HFF-Myc (cell line): ENCODE measurements around the gene LY6G6F.

Source experiments
- DNase-seq: peaks from one replicate; pipeline ENCODE4 v3.0.0-alpha.2; 2011; ENCODE audit warnings: low read depth; ENCODE audit errors: extremely low read depth
- H3K4me3 ChIP-seq: replicated peaks from 2 replicates; pipeline ENCODE4 v1.5.1; 2011; ENCODE audit warnings: low read depth, mild to moderate bottlenecking, control low read depth, low read length
- TF ChIP-seq, protein P1 (sequence below): IDR thresholded peaks from 2 replicates; pipeline ENCODE4 v1.5.1; 2012; ENCODE audit warnings: mild to moderate bottlenecking, low read depth, low read length, control low read depth; ENCODE audit errors: missing control alignments

Gene LY6G6F

DNA sequence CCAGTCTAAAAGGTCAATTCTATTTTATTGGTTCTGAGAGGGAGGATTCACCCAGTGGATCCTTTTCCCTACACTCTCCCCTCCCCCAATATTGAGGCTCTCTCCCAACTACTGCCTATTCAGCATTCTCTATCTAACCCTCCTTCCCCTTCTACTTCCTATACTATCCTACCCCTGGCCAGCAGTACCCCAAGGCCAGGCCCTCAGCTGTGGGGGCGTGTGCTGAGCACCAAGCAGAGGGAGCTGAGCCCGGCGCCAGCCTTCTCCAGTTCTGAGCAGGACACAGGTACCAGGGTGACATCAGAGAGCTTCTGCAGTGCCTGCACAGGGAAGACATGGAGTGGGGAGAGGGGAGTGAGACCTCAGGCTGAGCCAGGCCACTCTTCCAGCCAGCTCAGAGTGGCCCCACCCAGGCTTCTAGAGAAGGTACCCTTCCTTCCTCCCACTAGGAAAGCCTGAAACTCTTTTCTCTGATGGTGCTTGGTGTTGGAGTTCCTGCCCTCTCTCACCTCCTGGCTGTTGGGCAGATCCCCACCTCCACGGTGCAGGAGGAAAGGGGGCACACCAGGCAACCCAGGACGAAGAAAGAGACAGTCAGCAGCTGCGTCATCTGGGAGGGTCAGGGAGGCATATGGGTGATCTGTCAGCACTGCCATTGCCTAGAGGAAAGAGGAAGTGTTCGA, 20.5 kb downstream of the LY6G6F start:
- TF ChIP-seq, protein P1, sequence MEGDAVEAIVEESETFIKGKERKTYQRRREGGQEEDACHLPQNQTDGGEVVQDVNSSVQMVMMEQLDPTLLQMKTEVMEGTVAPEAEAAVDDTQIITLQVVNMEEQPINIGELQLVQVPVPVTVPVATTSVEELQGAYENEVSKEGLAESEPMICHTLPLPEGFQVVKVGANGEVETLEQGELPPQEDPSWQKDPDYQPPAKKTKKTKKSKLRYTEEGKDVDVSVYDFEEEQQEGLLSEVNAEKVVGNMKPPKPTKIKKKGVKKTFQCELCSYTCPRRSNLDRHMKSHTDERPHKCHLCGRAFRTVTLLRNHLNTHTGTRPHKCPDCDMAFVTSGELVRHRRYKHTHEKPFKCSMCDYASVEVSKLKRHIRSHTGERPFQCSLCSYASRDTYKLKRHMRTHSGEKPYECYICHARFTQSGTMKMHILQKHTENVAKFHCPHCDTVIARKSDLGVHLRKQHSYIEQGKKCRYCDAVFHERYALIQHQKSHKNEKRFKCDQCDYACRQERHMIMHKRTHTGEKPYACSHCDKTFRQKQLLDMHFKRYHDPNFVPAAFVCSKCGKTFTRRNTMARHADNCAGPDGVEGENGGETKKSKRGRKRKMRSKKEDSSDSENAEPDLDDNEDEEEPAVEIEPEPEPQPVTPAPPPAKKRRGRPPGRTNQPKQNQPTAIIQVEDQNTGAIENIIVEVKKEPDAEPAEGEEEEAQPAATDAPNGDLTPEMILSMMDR, result no peak
- no peak overlapping the region for H3K4me3 ChIP-seq
- DNase-seq, result no peak

GRCh38 chr6:31727717-31728671, 21.3 kb downstream of the LY6G6F start:
- no peak for DNase-seq
- no peak overlapping the region for H3K4me3 ChIP-seq
- TF ChIP-seq, protein P1, result no peak

DNA sequence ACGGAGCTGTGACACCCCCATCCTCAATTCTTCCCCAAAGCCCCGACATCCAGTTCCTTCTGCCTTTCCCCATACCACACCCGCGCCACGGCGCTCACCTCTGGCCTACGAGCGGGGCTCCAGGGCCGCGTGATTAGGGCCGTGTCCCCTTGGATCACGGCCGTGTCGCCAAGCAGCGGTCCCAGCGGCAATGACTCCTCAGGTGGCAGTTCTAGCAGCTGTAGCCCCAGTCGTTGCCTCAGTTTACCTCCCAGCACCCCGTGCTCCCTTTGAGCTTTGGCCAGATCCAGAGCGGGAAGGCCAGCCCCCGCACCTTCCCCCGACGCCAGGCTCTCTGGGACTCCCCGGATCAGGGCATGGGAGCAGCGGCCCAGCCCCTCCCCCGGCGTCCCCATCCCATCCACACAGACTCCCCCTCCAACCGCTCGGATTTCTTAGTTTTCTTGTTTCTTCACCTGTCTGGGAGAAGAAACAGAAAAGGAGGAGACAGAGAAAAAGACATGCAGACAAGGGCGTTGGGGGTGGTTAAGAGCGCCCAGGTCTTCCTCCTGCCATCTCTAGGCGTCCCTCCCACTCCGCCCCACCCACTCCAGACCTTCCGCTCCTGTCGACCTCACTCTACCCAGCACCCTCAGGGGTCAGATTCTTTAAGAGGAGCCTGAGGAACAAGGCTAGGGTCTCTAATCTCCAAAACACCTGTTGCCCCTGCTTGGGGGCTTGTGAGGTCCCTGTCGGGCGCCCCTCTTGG, 22.3 kb downstream of the LY6G6F start, which contains the start of gene DDAH2:
Gene DDAH2, minus strand, starts transcription at position 533 of the 748 bp plus-strand sequence. Its CDS starts 138 bp downstream, at position 395.
- DNase-seq, result no peak
- TF ChIP-seq, protein P1, result peak; percentile 64
- peak within 1 kb of the TSS; percentile 63 for H3K4me3 ChIP-seq

DNA sequence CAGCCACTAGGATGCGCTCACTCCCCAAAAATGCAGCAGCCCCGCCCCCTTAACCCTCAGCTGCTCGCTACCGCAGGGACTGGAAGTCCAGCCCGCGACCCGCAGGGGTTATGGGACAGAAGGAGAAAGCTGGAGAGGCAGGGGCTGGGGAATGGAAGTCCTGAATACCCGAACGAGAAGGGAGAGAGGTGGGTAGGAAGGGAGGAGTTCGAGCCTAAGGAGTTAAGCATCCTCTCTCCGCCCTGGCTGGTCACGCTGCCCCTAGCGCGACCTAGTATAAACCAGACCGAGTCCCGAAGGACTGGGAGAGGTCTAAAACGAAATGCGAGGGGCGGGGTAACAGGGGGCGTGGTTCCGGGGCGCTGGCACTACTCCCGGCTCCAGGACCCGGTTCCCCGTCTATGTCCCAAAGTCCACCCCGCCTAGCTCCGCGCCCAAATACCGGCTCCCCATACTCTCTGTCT, 22.9 kb downstream of the LY6G6F start:
- no peak for DNase-seq
- TF ChIP-seq, protein P1, result no peak
- peak overlapping the region; percentile 63 for H3K4me3 ChIP-seq

- H3K4me3 ChIP-seq, result peak overlapping the region; percentile 63
- peak; percentile 62 for DNase-seq
- TF ChIP-seq, protein P1, result no peak
These were observed 23.4 kb downstream of the LY6G6F start for GRCh38 chr6:31729979-31730630.

GRCh38 chr6:31730631-31731086, 24.0 kb downstream of the LY6G6F start:
- no peak for DNase-seq
- TF ChIP-seq, protein P1, result no peak
- peak overlapping the region; percentile 63 for H3K4me3 ChIP-seq
